HepG2 (cell line): ENCODE results near the gene HOXB4. TPM values are rescaled to one million over a fixed set of nuclear protein-coding genes. Genes with fewer than 3 reads are reported as not detected.

Source experiments
- ATAC-seq: fragments of 200-7000 bp; cut with Tn5 transposase; 3 replicates; pipeline ENCODE4 v1.9.1; 2020; ENCODE audit warnings: mild to moderate bottlenecking, moderate library complexity
- BruUV-seq: library from RNA; stranded (reverse); fragments of 400-500 nt; replicated peaks from 2 replicates; lab custom pipeline; 2021; lab: Mats Ljungman, UMichigan
- CTCF ChIA-PET: fragments of 300-600 bp; formaldehyde crosslinking; extraction: SDS; loops from one replicate; lab custom pipeline; 2021; ENCODE audit warnings: low total read pairs, inconsistent platforms, low intra/inter-chr PET ratio; lab: Yijun Ruan, JAX
- POLR2A ChIA-PET: fragments of 350-600 bp; sonication (Branson Sonifier 250); formaldehyde crosslinking; loops from one replicate; lab custom pipeline; 2020; ENCODE audit warnings: antibody characterized with exemption, inconsistent platforms; lab: Yijun Ruan, JAX
- DNase-seq: peaks from one replicate; pipeline ENCODE4 v3.0.0-alpha.2; 2015; ENCODE audit warnings: low spot score
- FAIRE-seq: peaks from 3 replicates; lab custom pipeline; 2011; peaks lifted over from hg19 to GRCh38; lab: Jason Lieb, UNC
- H2AFZ ChIP-seq: one replicate; pipeline ENCODE4 v1.6.1; 2011; ENCODE audit warnings: low read length, inconsistent platforms
- H3K27ac ChIP-seq: fragments of 300-600 bp; 3 replicates; pipeline ENCODE4 v1.8.0; 2011; ENCODE audit warnings: mixed run types, mild to moderate bottlenecking, mixed read lengths, low read length, inconsistent platforms; ENCODE audit not compliant: insufficient read depth; ENCODE audit errors: extremely low read length
- H3K27me3 ChIP-seq, 2 experiments: fragments of 200-600 bp in 1 of 2; 2 replicates in 1 of 2; 3 replicates in 1 of 2; pipeline versions ENCODE4 v1.6.0 to v1.8.0; 2011; ENCODE audit warnings: low read length in 2 of 2, mild to moderate bottlenecking in 2 of 2, moderate library complexity in 2 of 2, inconsistent platforms in 1 of 2; ENCODE audit not compliant: insufficient read depth in 2 of 2, control insufficient read depth in 1 of 2
- H3K36me3 ChIP-seq, 2 experiments: fragments of 200-600 bp in 1 of 2; replicated peaks in 1 of 2; 2 replicates in 1 of 2; 3 replicates in 1 of 2; pipeline versions ENCODE4 v1.5.1 to v1.8.0; 2011; ENCODE audit warnings: low read length in 2 of 2, inconsistent platforms in 1 of 2; ENCODE audit not compliant: insufficient read depth in 2 of 2, control insufficient read depth in 1 of 2
- H3K4me1 ChIP-seq: 2 replicates; pipeline ENCODE4 v1.5.1; 2012; ENCODE audit warnings: low read length, inconsistent platforms; ENCODE audit not compliant: insufficient read depth
- H3K4me2 ChIP-seq: 2 replicates; pipeline ENCODE4 v1.6.0; 2011; ENCODE audit warnings: low read depth, low read length, inconsistent platforms
- H3K4me3 ChIP-seq, 3 experiments: fragments of 200-600 bp in 1 of 3; sonication (generic), shearing (Covaris generic) in 1 of 3; replicated peaks in 1 of 3; 2 replicates each; pipeline ENCODE4 v1.5.1; 2011 to 2016; ENCODE audit warnings: low read length in 3 of 3, inconsistent platforms in 2 of 3, low read depth in 2 of 3, mild to moderate bottlenecking in 2 of 3, control low read depth in 1 of 3, mixed read lengths in 1 of 3; ENCODE audit not compliant: insufficient read depth in 1 of 3
- H3K79me2 ChIP-seq: one replicate; pipeline ENCODE4 v1.6.1; 2011; ENCODE audit warnings: low read length, inconsistent platforms; ENCODE audit not compliant: insufficient read depth
- H3K9ac ChIP-seq: 2 replicates; pipeline ENCODE4 v1.6.0; 2011; ENCODE audit warnings: mild to moderate bottlenecking, low read depth, low read length, inconsistent platforms; ENCODE audit not compliant: insufficient read depth
- H3K9me3 ChIP-seq: 2 replicates; pipeline ENCODE4 v1.5.1; 2012; ENCODE audit warnings: mild to moderate bottlenecking, low read length
- H4K20me1 ChIP-seq: 2 replicates; pipeline ENCODE4 v1.6.0; 2011; ENCODE audit warnings: inconsistent platforms, mild to moderate bottlenecking, low read length, moderate library complexity; ENCODE audit not compliant: insufficient read depth
- EZH2 ChIP-seq: conservative IDR thresholded peaks from 2 replicates; pipeline ENCODE4 v1.6.1; 2012; ENCODE audit warnings: mild to moderate bottlenecking, low read depth, low read length, moderate library complexity
- FOXK2 ChIP-seq: fragments of 450-650 bp; IDR thresholded peaks from 2 replicates; pipeline ENCODE4 v1.6.1; 2016
- ZBTB49 ChIP-seq: sonication (generic); formaldehyde crosslinking; IDR thresholded peaks from 2 replicates; pipeline ENCODE4 v1.4.0; 2020; ENCODE audit warnings: missing genetic modification reagents, borderline replicate concordance
- ZNF3 ChIP-seq: IDR thresholded peaks from 2 replicates; pipeline ENCODE4 v1.7.0; 2017; ENCODE audit warnings: inconsistent platforms
- WGBS: methylation state at CpG from one replicate; pipeline ENCODE4 v1.1.6; 2017; ENCODE audit warnings: low lambda C conversion rate; 5-methylcytosine and 5-hydroxymethylcytosine counted together
- in situ Hi-C: cut with HindIII; loops from 2 replicates; pipeline ENCODE4 v1.10.0; 2017; ENCODE audit warnings: low pct_unique_long_range_greater_than_20kb; ENCODE audit not compliant: extremely low pct_ligation_motif_present
- intact Hi-C: fragments of 100-400 bp; cut with micrococcal nuclease; formaldehyde crosslinking; loops from one replicate; pipeline ENCODE4 v1.10.0; 2022; ENCODE audit not compliant: unreplicated experiment
- polyA plus RNA-seq, 8 experiments: library from polyadenylated mRNA; depleted of rRNA in 3 of 8; stranded (reverse) in 7 of 8; unstranded in 1 of 8; fragments of >200 nt; fragmentation: Illumina TruSeq in 4 of 8; extraction: Trizol in 4 of 8; gene quantifications; 2 replicates each; pipeline versions ENCODE4 v1.2.1 to v1.2.3, GENCODE V29; 2011 to 2016; ENCODE audit warnings: low read depth in 4 of 8, missing spikeins in 1 of 8, mixed read lengths in 1 of 8; ENCODE audit not compliant: insufficient read depth in 1 of 8
- total RNA-seq, 5 experiments: library from RNA; depleted of rRNA; stranded (reverse); fragments of >200 nt; fragmentation: Illumina TruSeq; extraction: Trizol; gene quantifications; 2 replicates each; pipeline ENCODE4 v1.2.3, GENCODE V29; 2016; ENCODE audit warnings: low read depth in 1 of 5

Gene HOXB4
- total and polyA plus RNA-seq, 2 of the 13 experiments (the other 11 are each of a cell fraction or from before 2014, with no cell fraction given), result not detected

GRCh38 chr17:48559122-48559839 lies 18.9 kb downstream of the HOXB4 start:
- in situ Hi-C loops (no loop called here), intact Hi-C loops (no loop called here)
- H3K36me3 ChIP-seq, result no peaks in the 10 kb centered on the region
- FAIRE-seq (no peak), DNase-seq (no peak), ATAC-seq (no peak)
- no peak overlapping the region for H3K4me3 ChIP-seq
- no TSS peak for BruUV-seq
- no peaks in the 10 kb centered on the region for H3K4me1 ChIP-seq
- TF ChIP-seq EZH2 (0 out of 2 replicates have a peak, but pooled peaks have one; percentile 32), ZBTB49 (CRISPR knock-in tag) (no peak)
- peaks cover 34 to 94% of the 10 kb centered on the region in 2 experiments for H3K27me3 ChIP-seq
- WGBS, result 2% methylated on average over 16 of the region's 16 CpGs
- no peaks in the 10 kb centered on the region for H3K9me3 ChIP-seq
- no peaks in the 10 kb centered on the region for H3K79me2 ChIP-seq
- H3K4me2 ChIP-seq, result no peak overlapping the region
- no peak overlapping the region for H3K9ac ChIP-seq
- H2AFZ ChIP-seq, result no peak overlapping the region
- CTCF ChIA-PET, result no interaction called here
- H3K27ac ChIP-seq, result no peak overlapping the region
- POLR2A ChIA-PET, result no interaction called here
- no peaks in the 10 kb centered on the region; the same call in 1 of the 2 replicates for H4K20me1 ChIP-seq

- Histone ChIP-seq H3K79me2 (no peaks in the 10 kb centered on the region), H3K27me3 (peaks cover 34 to 97% of the 10 kb centered on the region in 2 experiments), H2AFZ (no peak overlapping the region), H3K9ac (no peak overlapping the region), H4K20me1 (no peaks in the 10 kb centered on the region; the same call in 1 of the 2 replicates), H3K36me3 (no peaks in the 10 kb centered on the region), H3K4me3 (no peak overlapping the region), H3K4me2 (no peak overlapping the region), H3K4me1 (no peaks in the 10 kb centered on the region), H3K27ac (no peak overlapping the region), H3K9me3 (no peaks in the 10 kb centered on the region)
- in situ Hi-C loops, result no loop called here
- BruUV-seq, result no TSS peak
- ChIA-PET CTCF (no interaction called here), POLR2A (no interaction called here)
- TF ChIP-seq FOXK2 (0 out of 2 replicates have a peak, but pooled peaks have one; percentile 8), ZNF3 (CRISPR knock-in tag) (no peak)
- ATAC-seq, result no peak
- WGBS, result 2% methylated on average over 2 of the region's 2 CpGs
- no peak for DNase-seq
- intact Hi-C loops, result no loop called here
- FAIRE-seq, result no peak
Measured at GRCh38 chr17:48558831-48559121, 19.4 kb downstream of the HOXB4 start.
